SK-N-SH (cell line): ENCODE results near the gene MFSD2B. TPM values are rescaled to one million over a fixed set of nuclear protein-coding genes. Genes with fewer than 3 reads are reported as not detected.

Experiments
- CTCF ChIA-PET: fragments of 300-600, 350-600 bp; formaldehyde crosslinking; extraction: SDS; loops from one replicate; lab custom pipeline; 2021; lab: Yijun Ruan, JAX
- POLR2A ChIA-PET: fragments of 350-600 bp; sonication (Branson Sonifier 250); formaldehyde crosslinking; extraction: SDS; loops from one replicate; lab custom pipeline; 2020; ENCODE audit warnings: antibody characterized with exemption, inconsistent platforms; lab: Yijun Ruan, JAX
- DNase-seq: peaks from one replicate; pipeline ENCODE4 v3.0.0; 2012
- H2AFZ ChIP-seq: fragments of 200-600 bp; sonication (generic); 2 replicates; pipeline ENCODE4 v1.8.1; 2016; ENCODE audit warnings: antibody characterized with exemption, mild to moderate bottlenecking, low read depth
- H3F3A ChIP-seq: fragments of 200-600 bp; sonication (generic); replicated peaks from 2 replicates; pipeline ENCODE3; 2016; ENCODE audit warnings: antibody characterized with exemption, mild to moderate bottlenecking; ENCODE audit not compliant: insufficient read depth
- H3K27ac ChIP-seq, 2 experiments: fragments of 200-500 bp in 1 of 2; fragments of 200-600 bp in 1 of 2; sonication (Bioruptor generic) in 1 of 2; sonication (generic), shearing (Covaris generic) in 1 of 2; 2 replicates each; pipeline versions ENCODE4 v1.5.1 to v1.6.1; 2014 to 2016; ENCODE audit warnings: low read depth in 2 of 2, inconsistent platforms in 1 of 2, low read length in 1 of 2, mild to moderate bottlenecking in 1 of 2, mixed read lengths in 1 of 2
- H3K27me3 ChIP-seq: fragments of 200-600 bp; sonication (generic), shearing (Covaris generic); 2 replicates; pipeline ENCODE4 v1.6.1; 2016; ENCODE audit warnings: mixed run types; ENCODE audit not compliant: insufficient read depth
- H3K36me3 ChIP-seq, 2 experiments: fragments of 200-500 bp in 1 of 2; fragments of 200-600 bp in 1 of 2; sonication (Bioruptor generic) in 1 of 2; sonication (generic) in 1 of 2; replicated peaks in 1 of 2; 2 replicates each; pipeline versions ENCODE3 to v1.5.1; 2014 to 2016; ENCODE audit warnings: low read length in 1 of 2, mild to moderate bottlenecking in 1 of 2; ENCODE audit not compliant: insufficient read depth in 2 of 2, control insufficient read depth in 1 of 2
- H3K4me1 ChIP-seq, 2 experiments: fragments of 200-500 bp in 1 of 2; fragments of 200-600 bp in 1 of 2; sonication (Bioruptor generic) in 1 of 2; sonication (generic), shearing (Covaris generic) in 1 of 2; 2 replicates each; pipeline versions ENCODE4 v1.5.1 to v1.6.1; 2014 to 2016; ENCODE audit warnings: low read depth in 1 of 2, low read length in 1 of 2, mixed run types in 1 of 2; ENCODE audit not compliant: insufficient read depth in 2 of 2, control insufficient read depth in 1 of 2
- H3K4me2 ChIP-seq: fragments of 200-600 bp; sonication (generic), shearing (Covaris generic); 2 replicates; pipeline ENCODE4 v1.6.1; 2017; ENCODE audit warnings: mixed run types
- H3K4me3 ChIP-seq, 2 experiments: fragments of 200-500 bp in 1 of 2; fragments of 200-600 bp in 1 of 2; sonication (Bioruptor generic) in 1 of 2; sonication (generic), shearing (Covaris generic) in 1 of 2; 2 replicates each; pipeline versions ENCODE4 v1.5.1 to v1.8.1; 2014 to 2016; ENCODE audit warnings: low read depth in 2 of 2, inconsistent platforms in 1 of 2, low read length in 1 of 2, mild to moderate bottlenecking in 1 of 2, mixed read lengths in 1 of 2, moderate library complexity in 1 of 2
- H3K79me2 ChIP-seq: fragments of 200-600 bp; sonication (generic); 2 replicates; pipeline ENCODE4 v1.8.1; 2017; ENCODE audit warnings: mild to moderate bottlenecking; ENCODE audit not compliant: insufficient read depth
- H3K9ac ChIP-seq: fragments of 200-600 bp; sonication (generic); 2 replicates; pipeline ENCODE4 v1.6.1; 2017; ENCODE audit warnings: mixed run types
- H3K9me2 ChIP-seq: fragments of 200-600 bp; sonication (generic); 2 replicates; pipeline ENCODE4 v1.6.1; 2017; ENCODE audit warnings: mixed run types
- H3K9me3 ChIP-seq: fragments of 200-600 bp; sonication (generic); 2 replicates; pipeline ENCODE4 v1.6.1; 2017; ENCODE audit warnings: mixed run types, mild to moderate bottlenecking, moderate library complexity
- H4K20me1 ChIP-seq: fragments of 200-600 bp; sonication (generic); 2 replicates; pipeline ENCODE4 v1.6.1; 2017; ENCODE audit warnings: mild to moderate bottlenecking, mixed run types; ENCODE audit not compliant: insufficient read depth
- EP300 ChIP-seq, 2 experiments: IDR thresholded peaks; 2 replicates each; pipeline versions ENCODE4 v1.4.0 to v1.6.1; 2012; ENCODE audit warnings: borderline replicate concordance in 1 of 2, low read depth in 1 of 2, low read length in 1 of 2
- EZH2phosphoT487 ChIP-seq: fragments of 200-600 bp; sonication (generic); IDR thresholded peaks from 2 replicates; pipeline ENCODE4 v1.6.1; 2017; ENCODE audit warnings: low read depth, mixed run types, mild to moderate bottlenecking, antibody characterized with exemption, moderate library complexity, borderline replicate concordance
- FOSL2 ChIP-seq: IDR thresholded peaks from 2 replicates; pipeline ENCODE4 v1.4.0; 2012; ENCODE audit warnings: low read depth, mild to moderate bottlenecking, moderate library complexity, borderline replicate concordance
- FOXJ3 ChIP-seq: sonication (generic); formaldehyde crosslinking; IDR thresholded peaks from 2 replicates; pipeline ENCODE4 v1.5.1; 2020; ENCODE audit warnings: mild to moderate bottlenecking, missing genetic modification reagents
- GABPA ChIP-seq: IDR thresholded peaks from 2 replicates; pipeline ENCODE4 v1.4.0; 2012; ENCODE audit warnings: low read depth, mild to moderate bottlenecking
- MEF2A ChIP-seq: IDR thresholded peaks from 2 replicates; pipeline ENCODE4 v1.4.0; 2012; ENCODE audit warnings: low read depth, borderline replicate concordance
- MXI1 ChIP-seq: IDR thresholded peaks from 2 replicates; pipeline ENCODE4 v1.6.1; 2012; ENCODE audit warnings: mild to moderate bottlenecking, low read depth, low read length, improper control_type of control experiment
- RAD21 ChIP-seq: IDR thresholded peaks from 2 replicates; pipeline ENCODE4 v1.6.1; 2012; ENCODE audit warnings: mild to moderate bottlenecking, low read length
- RCOR1 ChIP-seq: fragments of 150-350 bp; IDR thresholded peaks from 2 replicates; pipeline ENCODE4 v1.6.1; 2017; ENCODE audit warnings: antibody characterized with exemption, low read length
- RFX5 ChIP-seq: IDR thresholded peaks from 2 replicates; pipeline ENCODE4 v1.6.1; 2012; ENCODE audit warnings: mild to moderate bottlenecking, improper control_type of control experiment, low read length
- SMC3 ChIP-seq: IDR thresholded peaks from 2 replicates; pipeline ENCODE4 v1.6.1; 2012; ENCODE audit warnings: low read depth, low read length, improper control_type of control experiment
- TAF1 ChIP-seq: IDR thresholded peaks from 2 replicates; pipeline ENCODE4 v1.6.1; 2012; ENCODE audit warnings: low read depth, mild to moderate bottlenecking, low read length, moderate library complexity, borderline replicate concordance
- TEAD4 ChIP-seq: IDR thresholded peaks from 2 replicates; pipeline ENCODE4 v1.4.0; 2012; ENCODE audit warnings: mild to moderate bottlenecking, borderline replicate concordance; ENCODE audit not compliant: insufficient read depth
- WGBS: methylation state at CpG from one replicate; pipeline ENCODE4 v1.1.6; 2017; ENCODE audit warnings: low lambda C conversion rate; 5-methylcytosine and 5-hydroxymethylcytosine counted together
- polyA plus RNA-seq, 3 experiments: library from polyadenylated mRNA; depleted of rRNA; stranded (reverse); fragments of >200 nt; gene quantifications; 2 replicates each; pipeline ENCODE4 v1.2.3, GENCODE V29; 2012
- TF ChIP-seq, protein P1 (sequence below): IDR thresholded peaks from 2 replicates; pipeline ENCODE4 v1.6.1; 2012; ENCODE audit warnings: mild to moderate bottlenecking, low read depth, low read length, moderate library complexity
- TF ChIP-seq, protein P2 (sequence below): IDR thresholded peaks from 2 replicates; pipeline ENCODE4; 2012
- TF ChIP-seq, protein P3 (sequence below): IDR thresholded peaks from 2 replicates; pipeline ENCODE4 v1.4.0; 2012; ENCODE audit warnings: low read depth

MFSD2B gene
- polyA plus RNA-seq, 1 of the 3 experiments (the other 2 are of a cell fraction): not detected

DNA sequence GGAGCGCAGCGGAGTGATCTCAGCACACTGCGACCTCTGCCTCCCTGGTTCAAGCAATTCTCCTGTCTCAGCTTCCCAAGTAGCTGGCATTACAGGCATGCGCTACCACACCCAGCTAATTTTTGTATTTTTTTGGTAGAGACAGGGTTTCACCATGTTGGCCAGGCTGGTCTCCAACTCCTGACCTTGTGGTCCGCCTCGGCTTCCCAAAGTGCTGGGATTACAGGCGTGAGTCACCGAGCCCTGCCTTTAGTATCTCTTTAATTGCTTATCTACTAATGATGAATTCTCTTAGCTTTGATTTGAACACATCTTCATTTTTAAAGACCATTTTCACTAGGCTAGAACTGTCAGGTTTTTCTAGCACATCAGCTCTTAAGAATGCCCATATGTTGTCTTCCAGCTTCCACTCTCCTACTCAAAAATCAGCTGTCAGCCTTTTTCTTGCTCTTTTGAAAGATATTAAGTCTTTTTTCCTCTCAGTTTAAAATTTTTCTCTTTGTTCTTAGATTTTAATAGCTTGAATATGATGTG lies 16.1 kb upstream of the MFSD2B start:
- no peaks in the 10 kb centered on the region for H3K27me3 ChIP-seq
- CTCF ChIA-PET: interaction anchor here (0.9 to 1.5 kb wide), 4 partner anchors 14 to 67 kb away, joined by 3 to 4 read pairs (median 3); partner anchors contain the start of gene ATAD2B
- no peak overlapping the region for H3K9ac ChIP-seq
- H2AFZ ChIP-seq: no peak overlapping the region
- no peak for DNase-seq
- no peak overlapping the region for H3K4me2 ChIP-seq
- H3K79me2 ChIP-seq: no peaks in the 10 kb centered on the region
- H3K9me2 ChIP-seq: no peaks in the 10 kb centered on the region
- no peak overlapping the region for H3K4me3 ChIP-seq
- no peaks in the 10 kb centered on the region for H3K4me1 ChIP-seq
- no peaks in the 10 kb centered on the region for H4K20me1 ChIP-seq
- H3K36me3 ChIP-seq: peaks cover 2 to 22% of the 10 kb centered on the region in 2 experiments
- POLR2A ChIA-PET: no interaction called here
- WGBS: 98% methylated on average over 8 of the region's 8 CpGs
- no peaks in the 10 kb centered on the region for H3K9me3 ChIP-seq
- H3F3A ChIP-seq: peaks cover 6% of the 10 kb centered on the region
- H3K27ac ChIP-seq: no peak overlapping the region
- TF ChIP-seq RCOR1 (no peak), RAD21 (no peak), EP300 (IDR thresholded peaks at IDR 0.05; ENCODE audit: borderline replicate concordance in 1 of 2, low read depth in 1 of 2, low read length in 1 of 2) (no peak), TAF1 (no peak), RFX5 (no peak), MEF2A (no peak), TEAD4 (no peak), FOXJ3 (no peak), EZH2phosphoT487 (no peak), SMC3 (no peak), FOSL2 (no peak), GABPA (no peak), MXI1 (no peak)
- TF ChIP-seq, protein P1, sequence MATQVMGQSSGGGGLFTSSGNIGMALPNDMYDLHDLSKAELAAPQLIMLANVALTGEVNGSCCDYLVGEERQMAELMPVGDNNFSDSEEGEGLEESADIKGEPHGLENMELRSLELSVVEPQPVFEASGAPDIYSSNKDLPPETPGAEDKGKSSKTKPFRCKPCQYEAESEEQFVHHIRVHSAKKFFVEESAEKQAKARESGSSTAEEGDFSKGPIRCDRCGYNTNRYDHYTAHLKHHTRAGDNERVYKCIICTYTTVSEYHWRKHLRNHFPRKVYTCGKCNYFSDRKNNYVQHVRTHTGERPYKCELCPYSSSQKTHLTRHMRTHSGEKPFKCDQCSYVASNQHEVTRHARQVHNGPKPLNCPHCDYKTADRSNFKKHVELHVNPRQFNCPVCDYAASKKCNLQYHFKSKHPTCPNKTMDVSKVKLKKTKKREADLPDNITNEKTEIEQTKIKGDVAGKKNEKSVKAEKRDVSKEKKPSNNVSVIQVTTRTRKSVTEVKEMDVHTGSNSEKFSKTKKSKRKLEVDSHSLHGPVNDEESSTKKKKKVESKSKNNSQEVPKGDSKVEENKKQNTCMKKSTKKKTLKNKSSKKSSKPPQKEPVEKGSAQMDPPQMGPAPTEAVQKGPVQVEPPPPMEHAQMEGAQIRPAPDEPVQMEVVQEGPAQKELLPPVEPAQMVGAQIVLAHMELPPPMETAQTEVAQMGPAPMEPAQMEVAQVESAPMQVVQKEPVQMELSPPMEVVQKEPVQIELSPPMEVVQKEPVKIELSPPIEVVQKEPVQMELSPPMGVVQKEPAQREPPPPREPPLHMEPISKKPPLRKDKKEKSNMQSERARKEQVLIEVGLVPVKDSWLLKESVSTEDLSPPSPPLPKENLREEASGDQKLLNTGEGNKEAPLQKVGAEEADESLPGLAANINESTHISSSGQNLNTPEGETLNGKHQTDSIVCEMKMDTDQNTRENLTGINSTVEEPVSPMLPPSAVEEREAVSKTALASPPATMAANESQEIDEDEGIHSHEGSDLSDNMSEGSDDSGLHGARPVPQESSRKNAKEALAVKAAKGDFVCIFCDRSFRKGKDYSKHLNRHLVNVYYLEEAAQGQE: no peak
- TF ChIP-seq, protein P2, sequence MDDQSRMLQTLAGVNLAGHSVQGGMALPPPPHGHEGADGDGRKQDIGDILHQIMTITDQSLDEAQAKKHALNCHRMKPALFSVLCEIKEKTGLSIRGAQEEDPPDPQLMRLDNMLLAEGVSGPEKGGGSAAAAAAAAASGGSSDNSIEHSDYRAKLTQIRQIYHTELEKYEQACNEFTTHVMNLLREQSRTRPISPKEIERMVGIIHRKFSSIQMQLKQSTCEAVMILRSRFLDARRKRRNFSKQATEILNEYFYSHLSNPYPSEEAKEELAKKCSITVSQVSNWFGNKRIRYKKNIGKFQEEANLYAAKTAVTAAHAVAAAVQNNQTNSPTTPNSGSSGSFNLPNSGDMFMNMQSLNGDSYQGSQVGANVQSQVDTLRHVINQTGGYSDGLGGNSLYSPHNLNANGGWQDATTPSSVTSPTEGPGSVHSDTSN: no peak
- TF ChIP-seq, protein P3, sequence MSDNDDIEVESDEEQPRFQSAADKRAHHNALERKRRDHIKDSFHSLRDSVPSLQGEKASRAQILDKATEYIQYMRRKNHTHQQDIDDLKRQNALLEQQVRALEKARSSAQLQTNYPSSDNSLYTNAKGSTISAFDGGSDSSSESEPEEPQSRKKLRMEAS: no peak
